Measurements from ENCODE around the gene ANO5. TPM values are rescaled to one million over a fixed set of nuclear protein-coding genes. Genes with fewer than 3 reads are reported as not detected.

Gene ANO5
- polyA plus RNA-seq, 1 donor (not counting 4 experiments of a cell fraction or from before 2014, with no cell fraction given), result not detected

- H3K4me1 ChIP-seq (ENCODE audit: control insufficient read depth, extremely low read depth, insufficient read depth, low read length), result no peaks in the 10 kb centered on the region
- H3K79me2 ChIP-seq (ENCODE audit: control insufficient read depth, insufficient read depth, low read length), result no peaks in the 10 kb centered on the region
- dilution Hi-C loops (cut with MboI; ENCODE audit: extremely low pct_ligation_motif_present, low sequenced_read_pairs), result no loop called here
- H3K9ac ChIP-seq (ENCODE audit: control insufficient read depth, extremely low read depth, insufficient read depth, low read length), result no peak overlapping the region
- no peaks in the 10 kb centered on the region for H3K9me3 ChIP-seq (ENCODE audit: control insufficient read depth, low read depth, low read length)
- no peak overlapping the region for H3K4me2 ChIP-seq (ENCODE audit: control insufficient read depth, extremely low read depth, insufficient read depth, low read depth, low read length)
- no peak overlapping the region for H3K27ac ChIP-seq (ENCODE audit: control insufficient read depth, insufficient read depth, low read length)
- TF ChIP-seq EZH2 (IDR thresholded peaks at IDR 0.05; ENCODE audit: low read length) (no peak), CTCF (optimal IDR thresholded peaks at IDR 0.05 in 1 of 3, IDR thresholded peaks at IDR 0.05 in 1 of 3, conservative IDR thresholded peaks at IDR 0.05 in 1 of 3; ENCODE audit: extremely low read depth in 1 of 3, insufficient read depth in 2 of 3, low read length in 3 of 3) (no peak)
- H3K36me3 ChIP-seq (ENCODE audit: control insufficient read depth in 2 of 2, extremely low read depth in 1 of 2, insufficient read depth in 2 of 2, low read length in 2 of 2), result no peaks in the 10 kb centered on the region
- no peak overlapping the region for H2AFZ ChIP-seq (ENCODE audit: control insufficient read depth, low read length)
- H3K4me3 ChIP-seq (ENCODE audit: control insufficient read depth in 2 of 3, extremely low read depth in 1 of 3, insufficient read depth in 2 of 3, low read depth in 1 of 3, low read length in 3 of 3), result no peak overlapping the region
- no peaks in the 10 kb centered on the region for H3K27me3 ChIP-seq (ENCODE audit: control insufficient read depth, extremely low read depth, insufficient read depth, low read length)
- FAIRE-seq (no peak), DNase-seq (ENCODE audit: low read depth, low spot score) (no peak)
- no peaks in the 10 kb centered on the region for H3K9me1 ChIP-seq (ENCODE audit: control insufficient read depth, extremely low read depth, insufficient read depth, low read length)
- no peaks in the 10 kb centered on the region for H4K20me1 ChIP-seq (ENCODE audit: control insufficient read depth, extremely low read depth, insufficient read depth, low read length)
Observed at GRCh38 chr11:22249871-22250270, 57.0 kb downstream of the ANO5 start.

- H3K27ac ChIP-seq (ENCODE audit: control insufficient read depth, insufficient read depth, low read length), result no peak overlapping the region
- no peaks in the 10 kb centered on the region for H4K20me1 ChIP-seq (ENCODE audit: control insufficient read depth, extremely low read depth, insufficient read depth, low read length)
- no peak overlapping the region for H2AFZ ChIP-seq (ENCODE audit: control insufficient read depth, low read length)
- H3K9me1 ChIP-seq (ENCODE audit: control insufficient read depth, extremely low read depth, insufficient read depth, low read length), result no peaks in the 10 kb centered on the region
- H3K9me3 ChIP-seq (ENCODE audit: control insufficient read depth, low read depth, low read length), result no peaks in the 10 kb centered on the region
- no peak for TF ChIP-seq EZH2 (IDR thresholded peaks at IDR 0.05; ENCODE audit: low read length)
- TF ChIP-seq CTCF (optimal IDR thresholded peaks at IDR 0.05 in 1 of 3, IDR thresholded peaks at IDR 0.05 in 1 of 3, conservative IDR thresholded peaks at IDR 0.05 in 1 of 3; ENCODE audit: extremely low read depth in 1 of 3, insufficient read depth in 2 of 3, low read length in 3 of 3), result no peak
- dilution Hi-C loops (cut with MboI; ENCODE audit: extremely low pct_ligation_motif_present, low sequenced_read_pairs), result no loop called here
- no peak overlapping the region for H3K4me2 ChIP-seq (ENCODE audit: control insufficient read depth, extremely low read depth, insufficient read depth, low read depth, low read length)
- H3K9ac ChIP-seq (ENCODE audit: control insufficient read depth, extremely low read depth, insufficient read depth, low read length), result no peak overlapping the region
- no peaks in the 10 kb centered on the region for H3K79me2 ChIP-seq (ENCODE audit: control insufficient read depth, insufficient read depth, low read length)
- DNase-seq (ENCODE audit: low read depth, low spot score) (no peak), FAIRE-seq (no peak)
- no peak overlapping the region for H3K4me3 ChIP-seq (ENCODE audit: control insufficient read depth in 2 of 3, extremely low read depth in 1 of 3, insufficient read depth in 2 of 3, low read depth in 1 of 3, low read length in 3 of 3)
- H3K36me3 ChIP-seq (ENCODE audit: control insufficient read depth in 2 of 2, extremely low read depth in 1 of 2, insufficient read depth in 2 of 2, low read length in 2 of 2), result no peaks in the 10 kb centered on the region
- H3K4me1 ChIP-seq (ENCODE audit: control insufficient read depth, extremely low read depth, insufficient read depth, low read length), result no peaks in the 10 kb centered on the region
- H3K27me3 ChIP-seq (ENCODE audit: control insufficient read depth, extremely low read depth, insufficient read depth, low read length), result no peaks in the 10 kb centered on the region
Observed at GRCh38 chr11:22256876-22257275, 64.0 kb downstream of the ANO5 start.
